ENCODE results near the gene MAP3K14. TPM values are rescaled to one million over a fixed set of nuclear protein-coding genes. Genes with fewer than 3 reads are reported as not detected.

MAP3K14 gene
- total and polyA plus RNA-seq, 2 experiments from 2014 or later, result 2.3 to 3.0 TPM

DNA sequence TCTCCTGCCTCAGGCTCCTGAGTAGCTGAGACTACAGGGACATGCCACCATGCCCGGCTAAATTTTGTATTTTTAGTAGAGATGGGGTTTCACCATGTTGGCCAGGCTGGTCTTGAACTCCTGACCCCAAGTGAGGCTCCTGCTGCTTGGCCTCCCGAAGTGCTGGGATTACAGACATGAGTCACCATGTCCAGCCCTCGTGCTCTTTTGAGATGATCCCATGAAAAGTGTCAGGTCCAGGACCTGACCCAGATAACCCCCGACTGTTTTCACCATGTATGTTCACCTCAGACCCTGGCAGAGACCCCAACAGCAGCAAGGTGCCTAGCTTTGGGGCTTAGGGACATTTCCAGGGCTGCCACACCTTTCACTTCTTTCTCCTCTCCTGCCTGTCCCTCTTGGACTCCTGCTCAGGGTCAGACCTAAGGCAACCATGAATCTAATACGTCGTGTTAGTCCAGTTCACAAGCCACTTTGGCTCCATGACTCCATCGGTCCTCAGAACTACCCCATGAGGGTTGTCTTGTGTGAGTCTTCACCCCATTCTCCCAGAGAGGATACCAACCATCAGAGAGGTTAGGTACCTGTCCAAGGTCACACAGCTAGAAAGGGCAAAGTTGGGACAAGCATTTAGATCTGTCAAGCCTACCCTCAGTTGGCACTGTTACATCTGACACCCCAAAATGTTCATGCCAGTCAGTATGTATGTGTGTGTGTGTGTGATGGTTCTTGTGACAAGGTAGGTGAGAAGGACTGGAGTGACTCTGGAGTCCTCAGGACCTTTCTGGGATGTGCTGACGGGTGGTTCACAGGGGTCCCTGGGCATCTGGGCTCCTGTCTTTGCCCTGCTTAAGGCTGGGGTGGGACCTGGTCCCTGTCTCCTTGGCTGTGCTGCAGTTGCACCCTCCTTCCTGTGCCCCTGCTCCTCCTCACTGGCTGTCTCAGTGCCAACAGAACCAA, 23.1 kb upstream of the MAP3K14 start:
- H2AFZ ChIP-seq, result no peak overlapping the region
- peaks cover 5% of the 10 kb centered on the region for H3K4me1 ChIP-seq (ENCODE audit: insufficient read depth)
- no peaks in the 10 kb centered on the region for H3K36me3 ChIP-seq (replicated peaks; ENCODE audit: insufficient read depth, low read depth)
- no peaks in the 10 kb centered on the region for H3K79me2 ChIP-seq
- H3K27ac ChIP-seq, result no peak overlapping the region
- 79% methylated on average over 8 of the region's 8 CpGs for WGBS (ENCODE audit: low lambda C conversion rate, missing lambda C conversion rate)
- H4K20me1 ChIP-seq (ENCODE audit: insufficient read depth, poor library complexity, severe bottlenecking), result no peaks in the 10 kb centered on the region
- TF ChIP-seq EZH2 (IDR thresholded peaks at IDR 0.05; ENCODE audit: borderline replicate concordance), result no peak
- TF ChIP-seq, protein P1, sequence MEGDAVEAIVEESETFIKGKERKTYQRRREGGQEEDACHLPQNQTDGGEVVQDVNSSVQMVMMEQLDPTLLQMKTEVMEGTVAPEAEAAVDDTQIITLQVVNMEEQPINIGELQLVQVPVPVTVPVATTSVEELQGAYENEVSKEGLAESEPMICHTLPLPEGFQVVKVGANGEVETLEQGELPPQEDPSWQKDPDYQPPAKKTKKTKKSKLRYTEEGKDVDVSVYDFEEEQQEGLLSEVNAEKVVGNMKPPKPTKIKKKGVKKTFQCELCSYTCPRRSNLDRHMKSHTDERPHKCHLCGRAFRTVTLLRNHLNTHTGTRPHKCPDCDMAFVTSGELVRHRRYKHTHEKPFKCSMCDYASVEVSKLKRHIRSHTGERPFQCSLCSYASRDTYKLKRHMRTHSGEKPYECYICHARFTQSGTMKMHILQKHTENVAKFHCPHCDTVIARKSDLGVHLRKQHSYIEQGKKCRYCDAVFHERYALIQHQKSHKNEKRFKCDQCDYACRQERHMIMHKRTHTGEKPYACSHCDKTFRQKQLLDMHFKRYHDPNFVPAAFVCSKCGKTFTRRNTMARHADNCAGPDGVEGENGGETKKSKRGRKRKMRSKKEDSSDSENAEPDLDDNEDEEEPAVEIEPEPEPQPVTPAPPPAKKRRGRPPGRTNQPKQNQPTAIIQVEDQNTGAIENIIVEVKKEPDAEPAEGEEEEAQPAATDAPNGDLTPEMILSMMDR (IDR thresholded peaks at IDR 0.05; ENCODE audit: poor library complexity), result no peak
- no peak for TF ChIP-seq EZH2phosphoT487 (IDR thresholded peaks at IDR 0.05; ENCODE audit: low read depth, severe bottlenecking, unreplicated experiment)
- no peak for DNase-seq (ENCODE audit: low spot score)
- no peaks in the 10 kb centered on the region for H3K9me3 ChIP-seq (ENCODE audit: low read depth)
- H3K4me3 ChIP-seq, result no peak overlapping the region
- no peak overlapping the region for H3K4me2 ChIP-seq
- no peaks in the 10 kb centered on the region for H3K9me2 ChIP-seq (replicated peaks; ENCODE audit: insufficient read depth)
- no peaks in the 10 kb centered on the region for H3K27me3 ChIP-seq

DNA sequence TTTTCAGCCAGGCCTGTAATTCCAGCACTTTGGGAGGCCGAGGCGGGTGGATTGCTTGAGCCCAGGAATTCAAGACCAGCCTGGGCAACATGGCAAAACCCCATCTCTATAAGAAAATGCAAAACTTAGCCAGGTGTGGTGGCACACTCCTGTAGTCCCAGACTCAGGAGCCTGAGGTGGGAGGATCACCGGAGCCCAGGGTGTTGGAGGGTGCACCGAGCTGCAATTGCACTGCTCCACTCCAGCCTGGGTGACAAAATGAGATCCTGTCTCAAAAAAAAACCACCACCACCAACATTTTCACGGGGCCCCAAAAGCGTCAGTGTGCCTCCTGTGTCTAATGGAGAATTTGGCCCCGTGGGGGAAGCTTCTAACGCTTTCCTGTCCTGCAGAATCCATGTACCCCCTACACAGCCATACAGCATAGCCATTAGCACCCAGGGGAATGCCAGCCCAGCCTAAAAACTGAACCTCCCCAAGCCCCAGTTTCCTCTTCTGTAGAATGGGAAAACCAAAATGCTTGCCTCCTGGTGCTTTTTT, 22.2 kb upstream of the MAP3K14 start:
- H3K4me3 ChIP-seq, result no peak overlapping the region
- no peak overlapping the region for H3K4me2 ChIP-seq
- H3K27me3 ChIP-seq, result no peaks in the 10 kb centered on the region
- no peak for DNase-seq (ENCODE audit: low spot score)
- 93% methylated on average over 8 of the region's 8 CpGs for WGBS (ENCODE audit: low lambda C conversion rate, missing lambda C conversion rate)
- no peak overlapping the region for H2AFZ ChIP-seq
- no peaks in the 10 kb centered on the region for H3K9me2 ChIP-seq (replicated peaks; ENCODE audit: insufficient read depth)
- H3K27ac ChIP-seq, result no peak overlapping the region
- no peaks in the 10 kb centered on the region for H3K79me2 ChIP-seq
- no peaks in the 10 kb centered on the region for H4K20me1 ChIP-seq (ENCODE audit: insufficient read depth, poor library complexity, severe bottlenecking)
- no peaks in the 10 kb centered on the region for H3K36me3 ChIP-seq (replicated peaks; ENCODE audit: insufficient read depth, low read depth)
- H3K9me3 ChIP-seq (ENCODE audit: low read depth), result no peaks in the 10 kb centered on the region
- peaks cover 5% of the 10 kb centered on the region for H3K4me1 ChIP-seq (ENCODE audit: insufficient read depth)
- TF ChIP-seq EZH2phosphoT487 (IDR thresholded peaks at IDR 0.05; ENCODE audit: low read depth, severe bottlenecking, unreplicated experiment) (no peak), EZH2 (IDR thresholded peaks at IDR 0.05; ENCODE audit: borderline replicate concordance) (no peak)
- TF ChIP-seq, protein P1 (IDR thresholded peaks at IDR 0.05; ENCODE audit: poor library complexity), result no peak

DNA sequence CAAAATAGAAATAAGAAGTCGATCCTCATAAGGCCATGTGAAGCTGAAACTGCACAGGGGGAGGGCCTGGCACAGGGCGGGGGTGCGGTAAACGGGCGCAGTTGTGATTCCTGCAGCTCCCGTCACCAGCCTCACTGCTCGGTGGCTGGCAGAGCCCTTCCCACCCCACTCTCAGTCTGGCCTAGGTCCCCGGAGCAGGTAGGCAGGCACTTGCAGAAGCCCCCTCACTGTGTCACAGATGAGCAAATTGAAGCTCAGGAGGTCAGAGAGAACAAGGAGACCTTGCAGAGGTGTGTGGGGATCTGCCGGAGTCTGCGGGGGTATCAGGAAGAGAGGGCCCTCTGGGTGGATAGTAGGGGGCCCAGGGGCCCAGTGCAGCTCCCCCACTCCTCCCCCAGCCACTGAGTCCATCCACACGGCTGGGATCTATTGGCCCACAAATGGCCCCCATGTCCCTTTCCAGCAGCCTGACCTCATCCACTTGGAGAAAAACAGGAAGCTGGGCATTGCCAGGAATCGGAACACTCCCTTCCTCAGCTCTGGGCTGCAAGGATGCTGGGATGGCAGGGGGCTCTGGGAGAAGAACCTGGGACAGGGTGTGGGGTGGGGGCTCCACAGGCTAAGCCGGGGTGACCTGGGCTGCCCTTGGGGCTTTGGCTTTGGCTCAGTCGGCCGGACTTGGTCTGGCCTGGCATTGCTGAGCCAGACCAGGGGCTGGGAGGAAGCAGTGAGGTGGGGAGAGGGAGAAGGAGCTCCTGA, 21.4 kb upstream of the MAP3K14 start:
- Histone ChIP-seq H3K4me3 (no peak overlapping the region), H3K27ac (no peak overlapping the region), H3K36me3 (replicated peaks; ENCODE audit: insufficient read depth, low read depth) (no peaks in the 10 kb centered on the region), H3K4me2 (no peak overlapping the region), H3K9me3 (ENCODE audit: low read depth) (no peaks in the 10 kb centered on the region), H3K27me3 (no peaks in the 10 kb centered on the region), H2AFZ (no peak overlapping the region), H3K9me2 (replicated peaks; ENCODE audit: insufficient read depth) (no peaks in the 10 kb centered on the region), H3K79me2 (no peaks in the 10 kb centered on the region), H3K4me1 (ENCODE audit: insufficient read depth) (peaks cover 5% of the 10 kb centered on the region), H4K20me1 (ENCODE audit: insufficient read depth, poor library complexity, severe bottlenecking) (no peaks in the 10 kb centered on the region)
- WGBS (ENCODE audit: low lambda C conversion rate, missing lambda C conversion rate), result 87% methylated on average over 11 of the region's 15 CpGs
- no peak for DNase-seq (ENCODE audit: low spot score)
- TF ChIP-seq, protein P1 (IDR thresholded peaks at IDR 0.05; ENCODE audit: poor library complexity), result no peak
- TF ChIP-seq EZH2phosphoT487 (IDR thresholded peaks at IDR 0.05; ENCODE audit: low read depth, severe bottlenecking, unreplicated experiment) (no peak), EZH2 (IDR thresholded peaks at IDR 0.05; ENCODE audit: borderline replicate concordance) (no peak)
